GM10266 (cell line): ENCODE results near the gene TMC5.
"Not testable (repeated sequence)": the region's sequence is repeated elsewhere in the genome, so short reads cannot be mapped to it uniquely, and the experiment has no call there.

Experiments used
- DNase-seq: peaks from one replicate; pipeline ENCODE4 v3.0.0; 2012; ENCODE audit errors: extremely low spot score
- TF ChIP-seq, protein P1 (sequence below): IDR thresholded peaks from 2 replicates; pipeline ENCODE4 v1.5.1; 2012; ENCODE audit warnings: mild to moderate bottlenecking, low read depth; ENCODE audit not compliant: control insufficient read depth, insufficient read depth; ENCODE audit errors: missing control alignments

Gene TMC5

GRCh38 chr16:19411298-19411697 is 6.4 kb upstream of the TMC5 start:
- DNase-seq = no peak
- TF ChIP-seq, protein P1, sequence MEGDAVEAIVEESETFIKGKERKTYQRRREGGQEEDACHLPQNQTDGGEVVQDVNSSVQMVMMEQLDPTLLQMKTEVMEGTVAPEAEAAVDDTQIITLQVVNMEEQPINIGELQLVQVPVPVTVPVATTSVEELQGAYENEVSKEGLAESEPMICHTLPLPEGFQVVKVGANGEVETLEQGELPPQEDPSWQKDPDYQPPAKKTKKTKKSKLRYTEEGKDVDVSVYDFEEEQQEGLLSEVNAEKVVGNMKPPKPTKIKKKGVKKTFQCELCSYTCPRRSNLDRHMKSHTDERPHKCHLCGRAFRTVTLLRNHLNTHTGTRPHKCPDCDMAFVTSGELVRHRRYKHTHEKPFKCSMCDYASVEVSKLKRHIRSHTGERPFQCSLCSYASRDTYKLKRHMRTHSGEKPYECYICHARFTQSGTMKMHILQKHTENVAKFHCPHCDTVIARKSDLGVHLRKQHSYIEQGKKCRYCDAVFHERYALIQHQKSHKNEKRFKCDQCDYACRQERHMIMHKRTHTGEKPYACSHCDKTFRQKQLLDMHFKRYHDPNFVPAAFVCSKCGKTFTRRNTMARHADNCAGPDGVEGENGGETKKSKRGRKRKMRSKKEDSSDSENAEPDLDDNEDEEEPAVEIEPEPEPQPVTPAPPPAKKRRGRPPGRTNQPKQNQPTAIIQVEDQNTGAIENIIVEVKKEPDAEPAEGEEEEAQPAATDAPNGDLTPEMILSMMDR = no peak

GRCh38 chr16:19412055-19412454 is 5.6 kb upstream of the TMC5 start:
- DNase-seq = not testable (repeated sequence)

DNA sequence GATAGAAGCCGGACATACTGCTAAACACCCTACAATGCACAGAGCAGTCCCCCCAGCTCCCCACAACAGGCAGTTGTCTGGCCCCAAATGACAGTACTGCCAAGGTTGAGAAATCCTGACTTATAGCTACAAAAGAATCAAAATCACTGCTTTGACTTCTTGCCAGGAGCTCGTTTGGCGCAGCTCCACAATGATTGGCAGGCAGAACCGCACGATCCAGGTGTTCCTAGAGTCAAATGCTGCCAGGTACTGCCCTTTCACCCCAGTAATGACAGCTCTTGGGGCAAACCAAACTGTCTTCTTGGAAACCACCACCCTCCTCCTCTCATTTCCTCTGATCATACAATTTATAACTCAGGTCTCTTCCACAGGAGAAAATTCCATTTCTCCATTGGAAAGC is 2.2 kb upstream of the TMC5 start:
- DNase-seq = no peak
- TF ChIP-seq, protein P1 = no peak

DNA sequence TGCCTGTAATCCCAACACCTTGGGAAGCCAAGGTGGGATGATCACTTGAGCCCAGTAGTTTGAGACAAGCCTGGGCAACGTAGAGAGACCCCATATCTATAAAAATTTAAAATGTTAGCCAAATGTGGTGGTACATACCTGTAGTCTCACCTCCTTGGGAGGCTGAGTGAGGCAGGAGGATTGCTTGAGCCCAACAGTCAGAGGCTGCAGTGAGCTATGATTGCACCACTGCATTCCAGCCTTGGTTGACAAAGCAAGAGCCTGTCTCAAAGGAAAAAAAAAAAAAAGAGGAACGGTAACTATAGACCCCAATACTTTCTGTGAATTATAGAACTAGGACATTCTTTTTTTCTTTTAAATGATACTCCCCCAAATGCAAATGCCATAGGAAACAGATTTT is 1.8 kb upstream of the TMC5 start:
- no peak for DNase-seq
- TF ChIP-seq, protein P1 = no peak

DNA sequence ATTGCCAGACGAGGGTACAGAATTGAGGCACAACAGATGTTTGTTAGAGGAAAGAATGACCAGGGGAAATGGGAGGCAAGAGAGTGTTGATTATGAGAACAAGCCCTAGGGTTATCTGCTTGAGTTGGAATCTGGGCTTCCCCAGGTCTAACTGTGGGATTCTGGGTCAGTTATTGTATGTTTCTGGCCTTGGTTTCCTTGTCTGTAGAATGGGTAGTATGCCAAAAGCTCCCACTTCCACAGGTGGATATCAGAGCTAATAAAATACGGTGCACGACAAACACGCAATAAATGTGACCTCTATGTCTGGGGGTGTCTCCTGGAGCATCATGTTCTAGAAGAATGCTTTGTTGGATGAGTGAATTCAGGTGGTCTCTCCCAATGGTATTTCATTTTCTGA is 517 bp downstream of the TMC5 start:
- TF ChIP-seq, protein P1 = no peak

GRCh38 chr16:19419698-19420075 is 2.0 kb downstream of the TMC5 start:
- TF ChIP-seq, protein P1 = no peak
- no peak for DNase-seq

More for the DNA sequence above, 517 bp downstream of the TMC5 start:
- DNase-seq = no peak

DNA sequence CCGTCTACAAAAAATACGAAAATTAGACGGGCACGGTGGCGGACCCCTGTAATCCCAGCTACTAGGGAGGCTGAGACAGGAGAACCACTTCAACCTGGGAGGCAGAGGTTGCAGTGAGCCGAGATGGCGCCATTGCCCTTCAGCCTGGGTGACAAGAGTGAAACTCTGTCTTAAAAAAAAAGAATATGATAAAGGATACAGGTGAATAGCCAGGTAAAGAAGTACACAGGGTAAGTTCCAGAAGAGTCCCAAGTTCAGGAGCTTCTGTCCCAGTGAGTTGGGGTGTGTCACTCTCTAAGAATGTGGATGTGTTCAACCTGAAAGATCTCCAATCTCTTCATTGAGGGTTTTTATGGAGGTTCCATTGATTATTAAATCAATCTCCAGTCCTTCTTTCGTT is 6.8 kb downstream of the TMC5 start:
- DNase-seq = no peak
- TF ChIP-seq, protein P1 = no peak

GRCh38 chr16:19430345-19430744 is 12.7 kb downstream of the TMC5 start:
- TF ChIP-seq, protein P1 = no peak
- DNase-seq = no peak
